Measurements from ENCODE around the gene COL27A1.

- no peak for TF ChIP-seq EZH2 (IDR thresholded peaks at IDR 0.05; ENCODE audit: borderline replicate concordance, low read depth, low read length, severe bottlenecking)
- TF ChIP-seq CTCF (IDR thresholded peaks at IDR 0.05; ENCODE audit: borderline replicate concordance, extremely low read depth, low read length, poor library complexity, severe bottlenecking): no peak
Observed at GRCh38 chr9:114338187-114338586, 182.8 kb downstream of the COL27A1 start.
